Activated CD4-positive, alpha-beta T cell treated with anti-CD3 and anti-CD28 coated beads, Interleukin-2, amount 50 U/mL, for 24 hours (primary cell): ENCODE data around the gene SPRED3.

Experiments used
- DNase-seq, 2 donors: peaks; one replicate each; pipeline ENCODE4 v3.0.0-alpha.2; 2020; ENCODE audit warnings: low read depth in 1 of 2, low spot score in 1 of 2

The SPRED3 gene

DNA sequence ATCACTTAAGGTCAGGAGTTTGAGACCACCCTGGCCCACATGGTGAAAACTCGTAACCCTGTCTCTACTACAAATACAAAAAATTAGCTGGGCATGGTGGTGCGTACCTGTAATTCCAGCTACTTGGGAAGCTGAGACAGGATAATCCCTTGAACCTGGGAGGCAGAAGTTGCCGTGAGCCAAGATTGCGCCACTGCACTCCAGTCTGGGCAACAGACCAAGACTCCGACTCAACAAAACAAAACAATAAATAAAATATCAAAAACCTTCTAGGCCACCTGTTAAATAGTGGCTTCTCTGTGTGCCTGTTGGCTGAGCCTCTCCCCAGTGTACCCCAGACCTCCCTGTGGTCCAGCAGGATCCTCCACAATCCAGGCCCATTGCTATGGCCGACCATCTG, 17.4 kb upstream of the SPRED3 start:
- DNase-seq: no peak

DNA sequence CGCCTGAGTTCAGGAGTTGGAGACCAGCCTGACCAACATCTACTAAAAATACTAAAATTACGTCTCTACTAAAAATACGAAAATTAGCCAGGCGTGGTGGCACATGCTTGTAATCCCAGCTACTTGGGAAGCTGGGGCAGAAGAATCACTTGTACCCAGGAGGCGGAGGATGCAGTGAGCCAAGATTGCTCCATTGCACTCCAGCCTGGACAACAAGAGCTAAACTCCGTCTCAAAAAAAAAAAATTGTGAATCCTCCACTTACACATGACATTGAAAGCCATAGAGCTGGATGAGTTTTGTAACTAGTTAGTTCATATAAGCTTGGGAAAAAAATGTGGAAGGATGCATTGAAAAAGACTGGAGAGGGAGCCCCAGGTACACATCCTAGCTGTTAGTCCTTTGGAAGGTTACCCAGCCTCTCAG, 14.6 kb upstream of the SPRED3 start:
- no peak for DNase-seq

GRCh38 chr19:38374332-38375097, 14.0 kb upstream of the SPRED3 start, which contains the start of gene PSMD8:
Gene PSMD8, plus strand, starts transcription at chr19:38374571. Its CDS starts 31 bp downstream, at chr19:38374602.
- peak; percentile 95 to 98 for DNase-seq

DNA sequence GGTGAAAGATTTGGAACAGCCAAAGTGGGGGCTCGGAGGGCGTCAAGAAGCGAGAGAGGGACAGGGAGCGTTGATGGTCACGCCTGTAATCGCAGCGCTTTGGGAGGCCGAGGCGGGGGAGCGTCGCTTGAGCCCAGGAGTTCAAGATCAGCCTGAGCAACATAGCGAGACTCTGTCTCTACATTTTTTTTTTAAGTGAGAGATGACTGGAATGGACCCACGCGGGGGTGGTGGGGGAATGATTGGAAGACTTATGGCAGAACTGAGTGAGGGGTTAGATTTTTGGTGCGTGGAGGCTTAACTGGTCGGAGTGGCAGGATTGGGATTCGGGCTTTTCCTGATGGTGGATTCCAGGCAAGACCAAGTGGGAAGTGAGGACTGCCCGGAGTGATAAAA, 13.4 kb upstream of the SPRED3 start:
- no peak for DNase-seq

GRCh38 chr19:38375748-38376147, 12.7 kb upstream of the SPRED3 start:
- DNase-seq: no peak

GRCh38 chr19:38376576-38376975, 11.9 kb upstream of the SPRED3 start:
- DNase-seq: no peak

DNA sequence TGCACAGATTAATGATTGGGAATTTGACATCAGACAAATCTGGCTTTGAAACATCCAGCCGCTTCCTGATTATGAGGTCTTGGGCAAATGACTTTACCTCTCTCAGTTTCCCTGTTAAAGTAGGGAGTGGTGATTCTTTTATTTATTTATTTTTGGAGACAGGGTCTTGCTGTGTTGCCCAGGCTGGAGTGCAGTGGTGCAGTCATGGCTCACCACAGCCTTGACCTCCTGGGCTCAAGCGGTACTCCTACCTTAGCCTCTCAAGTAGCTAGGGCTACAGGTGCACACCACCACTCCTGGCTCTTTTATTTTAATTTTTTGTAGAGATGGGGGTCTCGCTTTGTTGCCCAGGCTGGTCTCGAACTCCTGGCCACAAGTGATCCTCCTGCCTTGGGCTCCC, 11.4 kb upstream of the SPRED3 start:
- no peak for DNase-seq

GRCh38 chr19:38378866-38379265, 9.6 kb upstream of the SPRED3 start:
- no peak for DNase-seq

DNA sequence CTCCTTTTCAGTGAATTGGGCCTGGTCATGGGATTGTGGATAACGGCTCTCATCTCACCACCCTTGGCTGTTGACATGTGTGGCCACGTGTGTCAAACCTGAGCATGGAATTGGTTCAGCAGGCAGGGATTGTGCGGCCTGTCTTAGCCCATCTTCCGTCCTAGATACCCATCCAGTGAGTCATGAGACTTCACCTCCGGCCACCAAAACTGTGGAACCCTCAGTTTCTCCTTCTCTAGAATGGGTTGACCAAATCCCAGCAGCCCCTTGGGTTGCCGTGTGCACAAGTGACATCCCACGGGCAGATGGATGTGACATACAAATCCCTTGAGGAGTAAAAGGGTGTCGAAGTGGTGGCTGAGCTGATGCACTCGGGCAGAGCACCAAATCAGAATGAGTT, 7.4 kb upstream of the SPRED3 start:
- DNase-seq: no peak

DNA sequence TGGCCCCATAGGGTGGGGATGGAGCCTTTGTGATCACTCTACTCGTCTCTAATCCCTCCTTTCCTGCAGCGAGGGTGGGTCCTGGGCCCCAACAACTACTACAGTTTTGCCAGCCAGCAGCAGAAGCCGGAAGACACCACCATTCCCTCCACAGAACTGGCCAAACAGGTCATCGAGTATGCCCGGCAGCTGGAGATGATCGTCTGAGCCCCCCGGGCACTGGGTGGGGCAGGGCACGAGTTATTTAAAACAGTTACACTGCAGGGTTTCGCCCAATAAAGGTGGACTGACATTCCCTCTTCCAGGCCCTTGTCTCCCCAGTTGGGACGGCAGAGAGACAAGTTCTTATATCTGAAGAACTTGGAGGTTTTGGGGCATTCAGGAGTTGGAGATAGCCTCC, 5.3 kb upstream of the SPRED3 start:
- no peak for DNase-seq

DNA sequence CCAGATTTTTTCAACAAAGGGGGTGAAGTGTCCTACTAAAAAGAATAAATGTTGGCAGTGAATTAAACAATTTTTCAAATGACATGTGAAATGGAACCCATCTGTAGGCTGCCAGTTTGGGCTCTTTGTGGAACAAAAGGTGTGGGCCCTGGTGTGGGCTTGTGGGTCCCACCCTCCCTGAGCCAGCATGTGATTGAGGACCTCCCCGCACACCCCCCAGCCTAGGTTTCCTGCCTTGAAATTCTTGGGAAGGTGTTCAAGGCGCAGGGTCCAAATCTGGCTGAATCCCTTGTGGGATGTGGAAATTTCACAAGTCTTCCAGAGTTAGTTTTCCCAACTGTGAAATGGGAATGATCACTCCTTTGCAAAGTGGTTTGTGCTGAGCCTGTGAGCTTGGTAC, 4.8 kb upstream of the SPRED3 start:
- DNase-seq: no peak

GRCh38 chr19:38384209-38385027, 4.1 kb upstream of the SPRED3 start:
- no peak for DNase-seq

DNA sequence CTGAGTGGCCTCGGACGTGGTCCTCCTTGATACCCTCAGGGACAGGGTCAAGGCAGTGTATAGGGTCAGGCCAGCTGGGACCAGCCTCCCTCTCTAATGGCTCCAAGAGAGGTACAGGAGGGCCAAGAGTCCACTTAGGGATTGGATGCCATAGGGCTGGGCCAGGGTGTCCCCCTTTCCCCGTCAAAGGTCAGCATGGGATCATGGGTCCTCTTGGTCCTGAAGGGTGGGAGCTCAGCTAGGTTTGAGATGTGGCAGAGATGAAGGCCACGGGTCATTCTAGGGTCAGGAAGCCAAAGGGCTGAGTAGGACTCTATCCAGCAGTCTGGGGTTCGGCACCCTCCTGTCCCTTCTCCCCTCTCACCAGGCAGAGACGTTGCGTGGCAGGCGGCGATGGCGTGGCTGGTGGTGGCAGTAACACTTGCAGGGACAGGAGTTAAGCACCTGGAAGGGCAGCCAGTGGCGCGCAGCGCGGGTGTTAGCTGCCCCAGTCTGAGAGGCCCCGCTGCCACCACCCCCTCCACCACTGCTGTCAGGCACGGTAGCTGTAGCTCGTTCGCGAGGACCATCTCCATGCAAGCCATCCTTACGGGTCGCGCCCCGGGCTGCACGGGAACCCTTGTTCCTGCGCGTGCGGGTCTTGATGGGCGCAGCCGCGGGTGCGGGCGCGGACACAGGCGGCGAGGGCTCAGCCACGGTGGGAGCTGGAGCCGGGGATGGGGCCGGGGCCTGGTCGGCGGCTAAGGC, 3.3 kb upstream of the SPRED3 start:
- no peak for DNase-seq

DNA sequence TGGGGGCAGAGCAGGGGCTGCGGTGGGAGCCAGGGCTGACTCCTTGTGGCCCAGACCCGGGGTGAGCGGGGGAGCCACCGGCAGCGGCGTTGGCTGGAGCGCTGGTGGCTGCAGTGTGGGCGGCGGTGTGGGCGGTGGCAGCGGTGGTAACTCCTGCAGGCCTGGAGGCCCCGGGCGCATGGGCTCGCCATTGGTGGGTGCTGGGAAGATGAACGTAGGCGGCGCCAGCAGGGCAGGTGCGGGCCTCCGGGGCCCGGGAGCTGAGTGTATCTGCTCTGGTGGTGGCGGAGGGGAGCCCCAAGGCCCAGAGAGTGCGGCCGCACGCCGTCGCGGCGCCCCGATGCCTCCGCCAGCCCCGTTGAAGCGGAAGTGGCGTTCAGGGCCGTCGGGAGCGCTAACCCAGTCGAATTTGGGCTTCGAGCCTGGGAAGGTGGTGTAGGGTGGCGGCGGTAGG, 2.7 kb upstream of the SPRED3 start:
- DNase-seq: no peak

GRCh38 chr19:38386300-38386970, 2.1 kb upstream of the SPRED3 start:
- no peak for DNase-seq

DNA sequence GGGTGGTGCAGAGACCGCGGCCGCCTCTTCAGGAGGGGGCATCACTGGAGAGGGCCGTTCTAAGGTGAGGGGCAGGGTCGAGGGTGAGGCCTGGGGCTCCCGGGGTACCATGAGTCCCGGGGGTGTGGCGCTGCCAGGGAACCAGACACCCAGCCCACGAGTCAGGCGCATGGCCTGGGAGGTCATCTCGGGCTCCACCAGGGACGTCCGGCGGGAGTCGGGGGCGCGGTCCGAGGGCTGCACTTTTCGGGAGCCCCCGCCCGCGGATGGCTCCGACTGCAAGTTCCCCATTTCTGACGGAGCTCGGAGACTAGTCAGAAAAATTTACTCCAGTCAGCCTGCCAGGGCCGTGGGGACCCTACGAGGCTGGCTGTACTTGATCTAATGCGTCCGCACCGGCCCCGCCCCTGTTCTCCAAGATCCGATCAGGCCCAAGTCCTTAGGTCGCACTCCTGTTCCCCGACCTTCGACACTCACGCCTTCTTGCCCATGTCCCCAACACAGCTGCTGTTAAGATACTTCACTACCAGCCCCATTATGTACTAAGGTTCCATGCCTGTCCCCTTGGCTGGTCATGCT, 1.4 kb upstream of the SPRED3 start:
- DNase-seq: no peak

GRCh38 chr19:38387550-38388348, 748 bp upstream of the SPRED3 start, which contains the start of gene GGN:
Gene GGN, minus strand, starts transcription at chr19:38388034. Its CDS starts 773 bp downstream, at chr19:38387261.
- DNase-seq: peak; percentile 63 to 71

GRCh38 chr19:38389101-38389925, 816 bp downstream of the SPRED3 start:
- no peak for DNase-seq
